ENCODE measurements around the gene RFC1.
"Not testable (repeated sequence)": the region's sequence is repeated elsewhere in the genome, so short reads cannot be mapped to it uniquely, and the experiment has no call there.

DNA sequence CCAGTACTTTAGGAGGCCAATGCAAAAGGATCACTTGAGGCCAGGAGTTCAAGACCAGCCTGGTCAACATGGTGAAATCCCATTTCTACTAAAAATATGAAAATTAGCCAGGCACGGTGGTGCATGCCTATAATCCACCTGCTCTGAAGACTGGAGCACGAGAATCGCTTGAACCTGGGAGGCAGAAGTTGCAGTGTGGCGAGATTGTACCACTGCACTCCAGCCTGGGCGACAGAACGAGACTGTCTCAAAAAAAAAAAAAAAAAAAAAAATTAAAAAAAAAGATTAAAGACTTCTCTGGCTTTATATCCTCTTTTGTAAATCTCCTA, 13.0 kb downstream of the RFC1 start:
- TF ChIP-seq, protein P1, sequence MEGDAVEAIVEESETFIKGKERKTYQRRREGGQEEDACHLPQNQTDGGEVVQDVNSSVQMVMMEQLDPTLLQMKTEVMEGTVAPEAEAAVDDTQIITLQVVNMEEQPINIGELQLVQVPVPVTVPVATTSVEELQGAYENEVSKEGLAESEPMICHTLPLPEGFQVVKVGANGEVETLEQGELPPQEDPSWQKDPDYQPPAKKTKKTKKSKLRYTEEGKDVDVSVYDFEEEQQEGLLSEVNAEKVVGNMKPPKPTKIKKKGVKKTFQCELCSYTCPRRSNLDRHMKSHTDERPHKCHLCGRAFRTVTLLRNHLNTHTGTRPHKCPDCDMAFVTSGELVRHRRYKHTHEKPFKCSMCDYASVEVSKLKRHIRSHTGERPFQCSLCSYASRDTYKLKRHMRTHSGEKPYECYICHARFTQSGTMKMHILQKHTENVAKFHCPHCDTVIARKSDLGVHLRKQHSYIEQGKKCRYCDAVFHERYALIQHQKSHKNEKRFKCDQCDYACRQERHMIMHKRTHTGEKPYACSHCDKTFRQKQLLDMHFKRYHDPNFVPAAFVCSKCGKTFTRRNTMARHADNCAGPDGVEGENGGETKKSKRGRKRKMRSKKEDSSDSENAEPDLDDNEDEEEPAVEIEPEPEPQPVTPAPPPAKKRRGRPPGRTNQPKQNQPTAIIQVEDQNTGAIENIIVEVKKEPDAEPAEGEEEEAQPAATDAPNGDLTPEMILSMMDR (conservative IDR thresholded peaks at IDR 0.05): not testable (repeated sequence)
- TF ChIP-seq EZH2 (IDR thresholded peaks at IDR 0.05; ENCODE audit: low read depth): not testable (repeated sequence)
